HG02763 (cell line): ENCODE measurements around the gene IL2RA.
"Not testable (repeated sequence)": the region's sequence is repeated elsewhere in the genome, so short reads cannot be mapped to it uniquely, and the experiment has no call there.

Experiments used
- ATAC-seq: cut with Tn5 transposase; IDR thresholded peaks from one replicate; pipeline ENCODE4 v1.9.1; 2021; ENCODE audit warnings: mild to moderate bottlenecking, moderate library complexity; ENCODE audit not compliant: unreplicated experiment

The IL2RA gene

DNA sequence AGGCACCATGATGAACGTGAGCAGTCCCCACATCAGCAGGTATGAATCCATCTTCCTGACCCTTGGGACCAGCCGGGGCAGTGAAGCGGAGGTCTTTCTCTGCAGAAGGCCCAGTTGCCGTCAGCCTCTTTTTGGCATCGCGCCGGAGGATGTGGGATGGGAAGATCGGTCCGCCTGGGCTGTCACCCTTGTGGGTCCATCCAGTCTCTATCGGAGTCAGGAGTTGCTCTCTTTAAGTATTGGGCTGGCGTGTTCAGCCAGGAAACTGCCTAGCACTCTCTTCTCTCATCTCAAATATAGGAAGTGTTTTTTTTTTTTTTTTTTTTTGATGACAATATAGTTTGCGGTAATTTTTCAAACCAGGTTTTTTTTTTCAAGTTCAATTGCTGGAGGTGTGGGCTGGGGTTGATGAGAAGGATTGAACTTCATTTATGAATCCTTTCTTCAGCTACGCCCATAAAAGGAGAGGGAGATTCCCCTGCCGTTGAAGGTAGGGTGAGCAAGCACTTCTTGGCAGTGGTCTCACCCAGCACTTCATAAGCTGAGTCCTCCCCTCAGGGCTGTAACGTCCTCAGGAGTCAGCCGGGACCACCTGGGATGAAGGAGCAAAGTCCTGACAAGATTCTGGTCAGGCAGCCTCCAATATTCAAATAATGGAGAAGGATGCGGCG is at the start of gene IL2RA:
Gene IL2RA, minus strand, starts transcription at position 267 of the 671 bp plus-strand sequence. Its CDS starts 216 bp downstream, at position 51.
- no peak for ATAC-seq

DNA sequence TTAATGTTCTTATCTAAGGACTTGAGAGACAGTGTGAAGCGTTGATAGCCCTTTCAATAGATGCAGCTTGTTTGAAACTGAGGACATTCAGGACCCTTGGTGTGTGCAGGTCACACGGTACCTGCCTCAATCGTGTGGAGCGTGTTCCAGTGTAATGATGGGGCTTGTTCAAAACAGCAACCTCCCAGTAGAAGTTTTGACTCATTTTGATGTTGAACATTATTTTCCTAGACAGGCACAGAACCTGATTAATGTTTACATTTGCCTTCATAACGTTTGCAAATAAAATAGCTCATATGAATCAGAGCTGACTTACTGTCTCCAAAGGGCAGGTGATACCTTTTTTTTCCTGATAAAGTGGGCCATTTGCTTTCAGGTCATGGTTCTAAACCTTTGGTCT is 48.0 kb upstream of the IL2RA start:
- ATAC-seq = no peak

- ATAC-seq = no peak
Measured at GRCh38 chr10:6109444-6109775, 47.2 kb upstream of the IL2RA start.

DNA sequence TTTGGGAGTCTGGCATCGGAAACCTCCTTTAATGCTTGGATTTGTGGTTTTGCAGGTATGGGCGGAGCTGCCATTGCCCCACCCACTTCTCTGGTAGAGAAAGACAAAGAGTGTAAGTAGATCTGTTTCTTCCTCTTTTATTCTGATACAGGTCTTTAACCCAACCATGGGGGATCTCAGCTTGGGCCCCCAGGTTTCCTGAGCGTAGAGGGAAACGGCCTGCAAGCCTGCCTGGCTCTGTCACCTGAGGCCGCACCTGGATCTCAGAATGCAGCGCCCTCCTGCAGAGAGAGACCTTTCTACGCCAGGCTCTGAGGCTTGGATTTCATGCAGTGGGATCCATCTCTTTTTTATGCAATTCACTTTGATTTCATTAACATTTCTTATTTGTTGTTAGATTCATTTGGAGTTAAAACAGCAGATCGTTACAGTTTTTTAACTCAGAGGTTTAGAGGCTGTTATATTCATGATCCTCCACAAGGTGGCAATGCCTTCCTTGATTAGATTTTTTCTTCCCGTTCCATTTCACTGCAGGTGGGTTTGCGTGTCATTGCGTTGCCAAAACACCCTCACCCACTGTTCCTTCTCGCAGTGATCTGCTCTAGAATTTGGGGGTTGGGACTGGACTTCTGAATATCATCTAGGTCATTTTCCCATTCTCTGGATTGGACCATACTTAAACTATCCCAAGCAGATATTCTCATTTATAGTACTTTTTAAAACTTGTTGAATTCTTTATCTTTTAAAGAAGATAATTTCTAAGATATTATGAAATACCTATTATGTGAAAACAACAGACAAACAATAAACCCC is 46.7 kb upstream of the IL2RA start:
- ATAC-seq = no peak

- ATAC-seq = no peak
Measured at GRCh38 chr10:6108072-6108471, 45.9 kb upstream of the IL2RA start.

DNA sequence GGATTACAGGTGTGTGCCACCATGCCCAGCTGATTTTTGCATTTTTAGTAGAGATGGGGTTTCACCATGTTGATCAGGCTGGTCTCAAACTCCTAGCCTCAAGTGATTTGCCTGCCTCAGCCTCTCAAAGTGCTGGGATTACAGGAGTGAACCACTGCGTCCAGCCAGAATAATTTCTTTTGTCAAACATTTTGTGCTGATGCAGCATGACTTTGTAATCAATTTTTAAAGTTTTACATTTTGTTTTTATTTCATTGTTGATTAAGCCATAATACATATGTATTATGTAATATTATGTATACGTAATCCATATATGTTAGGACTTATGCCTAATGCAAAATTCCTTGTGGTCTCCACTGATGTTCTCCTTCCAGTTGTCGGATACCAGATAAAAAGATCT is 45.4 kb upstream of the IL2RA start:
- ATAC-seq = not testable (repeated sequence)

GRCh38 chr10:6103591-6103990 is 41.4 kb upstream of the IL2RA start:
- no peak for ATAC-seq

DNA sequence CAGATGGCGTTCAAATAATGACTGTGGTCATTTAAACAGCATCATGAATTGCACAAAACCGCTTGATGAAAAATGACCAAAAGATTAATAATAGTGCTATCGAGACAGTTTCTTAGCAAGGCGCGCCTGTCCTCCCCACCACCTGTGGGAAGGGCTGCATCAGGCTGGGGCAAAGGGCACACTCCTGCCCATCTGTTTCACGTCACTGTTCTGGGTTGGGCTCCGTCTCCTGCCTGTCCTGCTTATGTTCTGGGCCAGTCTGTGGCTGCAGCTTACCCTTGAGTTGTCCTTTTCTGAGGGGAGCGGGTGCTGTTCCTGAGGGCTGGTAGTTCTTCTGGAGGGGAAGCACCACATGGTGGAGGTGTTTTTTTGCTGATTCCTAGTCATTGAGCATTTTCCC is 40.0 kb upstream of the IL2RA start:
- ATAC-seq = no peak

- ATAC-seq = no peak
Measured at GRCh38 chr10:6101181-6101580, 39.0 kb upstream of the IL2RA start.

- no peak for ATAC-seq
Measured at GRCh38 chr10:6100370-6100769, 38.2 kb upstream of the IL2RA start.

DNA sequence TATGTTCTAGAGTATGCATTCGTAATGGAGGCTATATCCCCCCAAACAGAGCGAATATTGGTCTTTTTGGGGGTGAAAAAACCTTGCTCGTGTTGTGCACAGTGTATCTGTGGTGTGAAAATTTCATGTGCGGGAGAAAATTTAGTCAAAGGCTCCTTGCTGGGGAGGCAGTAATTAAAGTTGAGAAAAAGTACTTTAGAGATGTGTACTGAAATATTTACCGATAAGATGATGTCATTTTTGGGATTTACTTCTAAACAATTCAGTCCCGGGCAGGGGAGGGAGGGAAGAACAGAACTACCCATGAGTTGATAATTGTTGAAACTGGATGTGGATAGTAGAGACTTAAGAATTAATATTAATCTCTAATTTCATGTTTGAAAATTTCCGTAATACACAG is 36.0 kb upstream of the IL2RA start:
- no peak for ATAC-seq

DNA sequence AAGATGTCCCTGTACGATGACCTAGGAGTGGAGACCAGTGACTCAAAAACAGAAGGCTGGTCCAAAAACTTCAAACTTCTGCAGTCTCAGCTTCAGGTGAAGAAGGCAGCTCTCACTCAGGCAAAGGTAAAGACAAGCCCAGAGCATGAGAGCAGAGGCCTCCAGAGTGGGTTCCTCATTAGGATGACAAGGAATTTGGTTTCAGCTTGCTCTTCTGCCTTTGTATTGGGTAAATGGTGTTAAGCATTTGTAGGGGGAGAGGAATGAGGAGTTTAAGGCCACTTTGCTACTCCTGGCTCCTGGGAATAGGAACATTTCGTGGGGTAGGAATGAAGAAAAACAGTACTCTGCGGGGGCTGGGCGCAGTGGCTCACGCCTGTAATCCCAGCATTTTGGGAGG is 34.9 kb upstream of the IL2RA start:
- no peak for ATAC-seq

- ATAC-seq = no peak
Measured at GRCh38 chr10:6095810-6096570, 33.8 kb upstream of the IL2RA start.

- no peak for ATAC-seq
Measured at GRCh38 chr10:6092731-6093130, 30.6 kb upstream of the IL2RA start.

GRCh38 chr10:6091630-6092029 is 29.5 kb upstream of the IL2RA start:
- ATAC-seq = no peak

DNA sequence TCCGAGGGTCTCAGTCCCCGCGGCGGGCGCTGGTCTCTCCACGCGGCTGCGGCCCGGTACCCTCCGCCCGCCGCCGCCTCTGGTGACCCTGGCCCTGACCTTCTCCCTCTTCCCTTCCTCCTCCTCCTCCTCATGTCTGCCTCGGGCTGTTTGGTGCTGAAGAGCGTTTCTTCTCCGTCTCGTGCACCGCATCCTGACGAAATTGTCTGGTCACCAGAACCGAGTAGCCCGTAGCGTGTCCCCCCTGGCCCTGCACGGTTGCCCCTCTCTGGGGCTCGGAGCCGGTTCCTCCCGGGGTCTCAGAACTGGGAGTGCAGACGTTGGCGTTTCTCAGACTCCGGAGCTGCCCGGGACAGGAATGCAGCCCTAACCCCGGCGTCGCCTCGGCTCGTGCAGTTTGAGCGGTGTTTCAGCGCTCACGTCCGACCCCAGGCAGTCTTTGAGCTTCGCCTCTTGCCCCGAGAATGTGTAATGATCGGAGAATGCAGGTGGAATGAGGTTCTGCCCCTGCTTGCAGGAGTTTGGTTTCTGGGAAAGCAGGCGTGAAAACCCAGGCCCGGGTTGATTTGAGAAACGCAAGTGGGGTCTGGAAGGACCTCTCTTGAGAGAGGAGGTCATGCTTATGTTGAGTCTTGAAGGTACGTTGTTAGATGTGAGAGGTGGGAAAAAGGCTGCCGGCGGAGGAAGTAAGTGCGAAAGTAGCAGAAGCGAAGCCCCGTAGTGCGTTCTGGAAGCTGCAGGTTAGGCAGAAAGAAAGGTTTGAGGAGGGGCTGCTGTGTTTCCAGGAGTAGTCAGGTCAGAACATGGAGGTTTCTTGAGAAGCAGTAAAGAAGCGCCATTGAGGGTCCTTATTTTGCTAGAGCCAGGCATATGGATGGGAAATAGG is 27.4 kb upstream of the IL2RA start:
- ATAC-seq = peak; percentile 23

DNA sequence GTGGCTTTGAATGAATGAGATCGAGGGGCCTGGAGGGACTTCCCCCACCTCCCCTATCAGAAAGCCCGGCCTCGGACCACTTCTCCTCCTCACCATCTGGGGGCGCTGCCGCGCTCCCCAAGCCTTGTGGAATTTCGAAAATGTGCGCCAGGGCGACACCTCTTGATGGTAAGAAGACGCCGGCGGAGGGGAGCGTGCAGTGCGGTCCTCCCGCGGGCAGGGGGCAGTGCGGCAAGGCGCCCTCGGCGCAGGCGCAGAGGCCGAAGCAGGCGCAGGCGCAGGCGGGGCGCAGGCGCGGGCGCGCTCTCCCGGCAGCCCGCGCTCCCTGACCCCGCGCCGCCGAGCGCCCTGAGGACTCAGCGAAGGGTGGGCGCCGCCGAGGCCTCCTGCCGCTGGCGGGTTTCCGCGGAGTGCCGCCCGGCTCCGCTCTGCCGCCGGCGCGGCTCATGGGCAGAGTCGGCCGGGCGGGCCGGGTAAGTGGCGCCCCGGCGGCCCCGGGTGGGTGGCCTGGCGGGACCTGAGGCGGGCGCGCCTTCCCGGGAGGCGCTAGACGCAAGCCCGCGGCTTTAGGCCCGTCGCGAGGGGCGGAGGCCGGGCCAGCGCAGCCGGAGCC is 26.7 kb upstream of the IL2RA start, which contains the start of gene RBM17:
Gene RBM17, plus strand, starts transcription at position 314 of the 613 bp plus-strand sequence. CDS start 8,032 bp downstream, outside the sequence.
- ATAC-seq = peak; percentile 91

DNA sequence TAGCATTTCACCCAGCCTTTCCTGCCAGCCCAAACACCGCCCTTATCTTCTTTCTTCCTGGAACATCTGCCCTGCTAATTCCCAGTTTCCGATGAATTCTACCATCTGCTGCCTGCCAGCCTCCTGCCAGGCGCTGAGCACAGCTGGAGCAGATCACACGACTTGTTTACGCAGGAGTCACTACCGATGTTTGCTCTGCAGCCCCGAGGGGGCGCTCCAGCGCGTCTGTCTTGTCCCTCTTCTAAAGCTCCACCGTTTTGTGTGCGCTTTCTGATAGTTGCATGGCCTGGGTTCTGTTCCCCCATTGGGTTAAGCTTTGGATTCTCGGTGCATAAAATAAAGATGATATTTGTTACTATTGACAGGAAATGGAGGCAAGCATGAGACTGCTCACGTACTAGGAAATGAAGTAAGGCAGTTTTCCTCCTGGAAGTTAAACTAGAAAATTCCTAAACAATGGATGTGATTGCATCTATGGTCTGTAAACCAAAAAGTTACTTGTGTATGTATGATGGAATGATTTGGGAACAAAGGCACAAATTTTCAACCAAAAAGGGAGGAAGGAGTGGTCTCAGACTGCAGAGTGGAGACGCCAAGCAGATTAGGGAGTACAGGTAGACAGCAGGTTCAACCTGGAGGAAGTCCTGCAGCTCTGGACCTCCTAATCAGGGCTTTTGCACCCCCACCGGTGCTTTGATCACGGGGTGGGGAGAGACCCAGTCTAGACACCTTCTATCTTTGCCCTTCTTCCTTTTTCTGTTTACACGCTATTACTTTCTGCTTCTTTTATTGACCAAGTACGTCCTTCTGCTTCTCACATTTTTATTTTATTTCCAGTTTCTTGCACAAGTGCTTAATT is 24.4 kb upstream of the IL2RA start:
- no peak for ATAC-seq
